SJCRH30 (cell line): ENCODE data around the gene PLOD3. TPM values are rescaled to one million over a fixed set of nuclear protein-coding genes. Genes with fewer than 3 reads are reported as not detected.

Source experiments
- DNase-seq, 2 experiments: peaks; one replicate each; pipeline ENCODE4 v3.0.0-alpha.2; 2015 to 2020
- H3K27ac ChIP-seq: fragments of 250-450 bp; sonication (Bioruptor Pico); 2 replicates; pipeline ENCODE4 v1.5.1; 2020; ENCODE audit warnings: mild to moderate bottlenecking, moderate library complexity
- H3K27me3 ChIP-seq: fragments of 250-450 bp; sonication (Bioruptor Pico); 2 replicates; pipeline ENCODE4 v1.5.1; 2020; ENCODE audit warnings: mild to moderate bottlenecking, moderate library complexity
- H3K36me3 ChIP-seq: fragments of 250-450 bp; sonication (Bioruptor Pico); 2 replicates; pipeline ENCODE4 v1.5.1; 2020; ENCODE audit warnings: mild to moderate bottlenecking, moderate library complexity
- H3K4me1 ChIP-seq: fragments of 250-450 bp; sonication (Bioruptor Pico); 2 replicates; pipeline ENCODE4 v1.5.1; 2020; ENCODE audit warnings: mild to moderate bottlenecking, moderate library complexity
- H3K4me3 ChIP-seq: fragments of 250-450 bp; sonication (Bioruptor Pico); 2 replicates; pipeline ENCODE4 v1.5.1; 2020; ENCODE audit warnings: mild to moderate bottlenecking, moderate library complexity
- H3K9me3 ChIP-seq: fragments of 250-450 bp; sonication (Bioruptor Pico); replicated peaks from 2 replicates; pipeline ENCODE4 v1.5.1; 2020; ENCODE audit warnings: mild to moderate bottlenecking, moderate library complexity
- total RNA-seq: library from RNA; depleted of rRNA; stranded (reverse); fragments of >200 nt; shearing (Covaris generic); gene quantifications from 2 replicates; pipeline ENCODE4 v1.2.3, GENCODE V29; 2014; rRNA removed

PLOD3 gene
- total RNA-seq, 1 experiment from 2014 or later, result 53.0 TPM

DNA sequence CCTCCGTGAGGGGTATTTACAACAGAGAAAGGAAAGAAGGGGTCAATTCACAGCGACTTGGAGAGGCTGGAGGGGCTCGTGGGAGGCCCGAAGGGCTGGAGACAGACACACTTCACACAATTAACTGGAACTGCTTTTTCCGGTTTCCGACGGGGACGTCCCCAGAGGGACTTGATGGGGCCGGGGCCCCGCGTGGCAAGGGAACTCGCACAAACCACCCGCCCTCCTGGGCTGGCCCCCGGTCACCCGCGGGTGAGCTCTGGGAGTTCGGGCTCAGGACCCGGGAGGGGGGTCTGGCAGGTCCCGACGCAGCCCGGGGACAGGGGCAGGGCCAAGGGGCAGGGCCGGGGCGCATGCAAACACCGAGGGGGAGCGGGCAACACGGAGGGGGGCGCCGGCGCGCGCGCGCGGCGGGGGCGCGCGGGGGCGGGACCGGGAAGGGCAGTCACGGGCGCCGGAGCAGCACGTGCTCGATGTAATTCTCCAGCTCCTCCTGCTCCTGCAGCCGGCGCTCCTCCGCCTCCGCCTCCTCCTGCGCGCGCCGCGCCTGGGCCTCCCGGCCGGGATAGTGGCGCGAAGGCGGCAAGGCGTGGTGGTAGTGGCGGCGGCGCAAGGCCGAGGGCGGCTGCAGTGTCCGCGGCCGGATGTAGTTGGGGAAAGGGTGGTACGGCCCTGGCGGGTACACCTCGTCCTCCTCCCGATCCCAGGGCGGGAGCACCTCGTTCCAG, 54.7 kb downstream of the PLOD3 start:
- Histone ChIP-seq H3K4me3 (peak overlapping the region; percentile 60), H3K27me3 (no peaks in the 10 kb centered on the region), H3K9me3 (no peaks in the 10 kb centered on the region), H3K27ac (peak overlapping the region; percentile 33; the same call in 1 of the 2 replicates), H3K36me3 (no peaks in the 10 kb centered on the region), H3K4me1 (peaks cover 3% of the 10 kb centered on the region; the same call in 1 of the 2 replicates)
- peak; percentile 68 to 69 for DNase-seq

DNA sequence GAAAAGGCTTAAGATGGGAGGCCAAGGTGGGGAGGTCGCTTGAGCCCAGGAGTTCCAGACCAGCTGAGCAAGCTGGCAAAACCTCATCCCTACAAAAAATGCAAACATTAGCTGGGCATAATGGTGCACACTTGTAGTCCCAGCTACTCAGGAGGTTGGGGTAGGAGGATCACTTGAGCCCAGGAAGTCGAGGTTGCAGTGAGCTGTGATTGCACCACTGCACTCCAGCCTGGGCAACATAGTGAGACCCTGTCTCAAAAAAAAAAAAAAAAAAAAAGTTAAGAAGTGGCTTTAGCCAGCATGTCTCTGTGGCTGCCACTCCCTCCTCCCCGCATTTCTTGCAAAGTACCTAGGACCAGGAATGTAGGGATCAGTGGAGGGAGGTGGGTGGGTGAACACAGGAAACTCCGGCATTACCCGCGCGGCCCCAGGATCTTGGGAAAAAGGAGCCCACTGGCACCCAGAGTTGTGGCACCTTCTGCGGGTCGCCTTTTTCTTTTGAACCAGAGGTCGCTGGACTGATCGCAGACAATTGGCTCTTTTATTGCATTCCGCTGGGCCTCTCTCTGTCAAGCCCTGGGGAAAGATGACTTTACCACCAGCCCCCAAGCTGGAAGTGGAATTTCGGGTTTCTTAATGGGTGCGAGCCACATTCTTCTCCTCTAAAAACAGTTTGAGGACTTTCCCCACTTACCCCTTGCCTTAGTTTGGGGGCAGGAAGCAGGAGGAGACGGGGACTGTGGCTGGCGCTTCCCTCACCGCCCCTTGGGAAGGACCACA, 55.5 kb downstream of the PLOD3 start:
- no peaks in the 10 kb centered on the region for H3K9me3 ChIP-seq
- no peaks in the 10 kb centered on the region for H3K36me3 ChIP-seq
- DNase-seq, result no peak
- H3K27me3 ChIP-seq, result no peaks in the 10 kb centered on the region
- H3K27ac ChIP-seq, result peak overlapping the region; percentile 33; the same call in 1 of the 2 replicates
- peak overlapping the region; percentile 60; the same call in 1 of the 2 replicates for H3K4me3 ChIP-seq
- H3K4me1 ChIP-seq, result peaks cover 3% of the 10 kb centered on the region; the same call in 1 of the 2 replicates

DNA sequence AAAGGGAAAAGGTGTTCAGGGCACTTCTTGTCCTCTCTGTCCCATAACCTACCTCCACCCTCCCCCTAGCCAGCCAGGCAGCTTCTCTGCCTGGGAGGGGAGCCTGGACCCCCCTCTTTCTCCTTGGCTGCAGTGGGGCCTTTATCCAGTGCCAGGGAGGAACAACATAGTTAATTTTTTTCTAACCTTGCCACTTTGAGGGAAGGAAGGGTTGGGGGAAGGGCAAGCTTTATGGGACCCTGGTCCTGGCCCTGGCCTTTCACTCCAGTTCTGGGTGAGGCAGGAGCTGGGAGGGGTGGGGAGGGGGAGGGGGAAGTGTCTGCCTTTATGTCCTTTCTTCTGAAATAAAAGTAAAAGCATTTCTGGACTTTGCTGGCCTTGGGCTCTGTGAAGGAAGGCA, 56.5 kb downstream of the PLOD3 start:
- no peaks in the 10 kb centered on the region for H3K27me3 ChIP-seq
- H3K4me3 ChIP-seq, result no peak overlapping the region
- H3K9me3 ChIP-seq, result no peaks in the 10 kb centered on the region
- no peaks in the 10 kb centered on the region for H3K36me3 ChIP-seq
- DNase-seq, result no peak
- H3K4me1 ChIP-seq, result peaks cover 3% of the 10 kb centered on the region; the same call in 1 of the 2 replicates
- H3K27ac ChIP-seq, result no peak overlapping the region

DNA sequence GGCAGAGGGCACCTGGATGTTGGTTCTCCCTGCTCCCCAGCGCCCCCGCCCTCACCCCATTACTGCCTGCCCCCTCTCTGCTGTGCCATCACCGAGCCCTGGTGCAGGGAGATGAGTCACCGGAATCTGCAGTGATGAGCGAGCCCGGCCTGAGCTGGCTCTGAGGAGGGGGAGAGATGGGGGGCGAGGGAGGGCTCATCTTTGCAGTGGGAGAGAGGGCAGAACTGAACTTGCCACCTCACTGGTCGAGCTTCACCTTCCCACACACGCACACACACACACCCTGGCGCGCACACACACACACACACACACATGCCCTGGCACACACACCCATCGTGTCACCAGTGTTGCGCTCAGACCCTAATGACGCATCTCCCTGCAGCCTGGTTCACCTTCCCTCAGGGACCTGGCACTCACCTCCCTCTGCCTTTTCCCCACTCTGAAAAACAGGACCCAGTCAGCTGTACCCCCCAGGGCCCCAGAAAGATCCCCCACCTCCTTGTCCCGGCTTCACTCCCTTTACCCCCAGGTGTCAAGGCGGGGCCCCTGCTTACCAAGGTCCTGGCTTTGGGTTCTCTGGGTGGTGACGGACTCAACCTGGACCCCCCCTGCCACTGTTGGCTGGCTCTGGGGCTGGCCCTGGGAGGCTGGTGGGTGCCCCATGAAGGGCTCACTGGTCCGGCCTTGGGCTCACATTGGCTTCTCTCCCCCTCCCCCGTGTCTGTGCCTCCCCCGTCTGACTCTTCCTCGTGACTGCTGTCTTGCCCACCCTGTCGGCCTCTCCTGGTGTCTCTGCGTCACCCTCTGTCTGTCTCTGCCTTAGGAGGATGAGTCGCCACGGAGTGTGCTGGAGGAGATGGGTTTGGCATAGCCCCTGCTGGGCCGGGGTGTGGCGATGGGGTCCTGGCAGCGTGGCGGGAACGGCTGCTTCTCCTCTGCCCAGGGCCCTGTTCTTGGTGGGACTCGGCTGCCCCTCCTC, 57.4 kb downstream of the PLOD3 start:
- Histone ChIP-seq H3K9me3 (no peaks in the 10 kb centered on the region), H3K36me3 (no peaks in the 10 kb centered on the region), H3K27me3 (no peaks in the 10 kb centered on the region), H3K27ac (no peak overlapping the region), H3K4me1 (peaks cover 6% of the 10 kb centered on the region; the same call in 1 of the 2 replicates), H3K4me3 (no peak overlapping the region)
- no peak for DNase-seq

DNA sequence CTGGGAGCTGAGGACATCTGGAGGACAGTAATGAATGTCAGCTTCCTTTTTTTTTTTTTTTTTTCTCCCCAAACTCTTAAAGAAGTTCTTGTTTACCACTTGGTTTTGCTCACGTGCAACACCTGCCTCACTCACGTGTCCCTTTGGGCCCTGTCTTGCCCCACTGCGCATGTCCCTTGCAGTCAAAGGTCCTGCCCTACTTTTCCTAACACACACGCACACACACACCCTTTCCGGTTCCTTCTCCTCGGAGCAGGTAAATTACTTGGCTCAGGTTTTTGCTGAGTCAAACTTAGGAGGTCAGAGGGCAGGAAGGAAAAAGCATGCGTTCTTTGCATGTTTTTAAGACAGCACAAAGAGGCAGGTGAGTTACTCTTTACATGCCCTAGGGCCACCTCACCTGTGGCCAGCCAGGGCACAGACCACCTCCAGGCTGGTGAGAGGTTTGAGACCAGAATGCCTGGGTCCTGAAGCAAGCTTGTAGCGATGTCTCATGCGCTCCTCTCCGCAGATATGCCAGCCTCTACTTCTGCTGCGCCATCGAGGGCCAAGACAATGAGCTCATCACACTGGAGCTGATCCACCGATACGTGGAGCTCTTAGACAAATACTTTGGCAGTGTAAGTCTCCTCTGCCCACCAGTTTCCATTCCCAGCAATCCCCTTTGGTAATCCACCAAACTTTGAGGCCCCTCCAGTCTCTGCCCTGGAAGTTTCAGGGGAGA, 60.4 kb downstream of the PLOD3 start:
- H3K27me3 ChIP-seq, result 0 out of 2 replicates have a peak, but pooled peaks cover 3% of the 10 kb centered on the region
- no peak for DNase-seq
- peaks cover 3% of the 10 kb centered on the region; the same call in 1 of the 2 replicates for H3K4me1 ChIP-seq
- no peak overlapping the region for H3K27ac ChIP-seq
- no peaks in the 10 kb centered on the region for H3K36me3 ChIP-seq
- H3K4me3 ChIP-seq, result no peak overlapping the region
- no peaks in the 10 kb centered on the region for H3K9me3 ChIP-seq

DNA sequence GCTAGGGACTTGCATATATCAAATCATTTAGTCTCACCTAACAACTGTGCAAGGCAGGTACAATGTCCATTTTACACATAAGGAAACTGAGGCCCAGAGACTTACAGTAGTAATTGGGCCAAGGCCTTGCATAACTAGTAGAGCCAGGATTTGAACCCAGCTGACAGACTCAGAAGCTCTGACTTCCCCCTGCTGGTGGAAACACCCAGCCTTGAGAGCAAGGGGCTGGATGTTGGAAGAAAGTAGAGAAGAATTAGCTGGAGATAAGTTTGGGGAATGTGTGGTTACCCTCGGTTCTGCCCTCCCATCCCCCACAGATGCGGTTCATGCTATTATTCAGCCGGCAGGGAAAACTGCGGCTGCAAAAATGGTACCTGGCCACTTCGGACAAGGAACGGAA, 61.1 kb downstream of the PLOD3 start:
- Histone ChIP-seq H3K9me3 (no peaks in the 10 kb centered on the region), H3K27ac (no peak overlapping the region), H3K27me3 (0 out of 2 replicates have a peak, but pooled peaks cover 5% of the 10 kb centered on the region), H3K4me1 (peaks cover 3% of the 10 kb centered on the region; the same call in 1 of the 2 replicates), H3K36me3 (no peaks in the 10 kb centered on the region), H3K4me3 (no peak overlapping the region)
- DNase-seq, result no peak

Other genes with a start within 250 kb of the PLOD3 start
- gene MUC12, start 248.0 kb downstream of the PLOD3 start, total RNA-seq, result 1.2 and 2.1 TPM in 2 replicates
- not detected in 2 replicates for gene MUC17, start 197.5 kb downstream of the PLOD3 start, total RNA-seq
- 6.7 and 8.3 TPM in 2 replicates for gene TRIM56, start 132.1 kb downstream of the PLOD3 start, total RNA-seq
- gene SERPINE1, start 90.5 kb downstream of the PLOD3 start, total RNA-seq, result 1.2 and 1.7 TPM in 2 replicates
- gene AP1S1, start 63.1 kb downstream of the PLOD3 start, total RNA-seq, result 89.2 and 98.3 TPM in 2 replicates
- gene VGF, start 52.0 kb downstream of the PLOD3 start, total RNA-seq, result 0.10 and 0.18 TPM in 2 replicates
- gene NAT16, start 37.3 kb downstream of the PLOD3 start, total RNA-seq, result not detected in 2 replicates
- not detected in 2 replicates for gene MOGAT3, start 16.5 kb downstream of the PLOD3 start, total RNA-seq
- 67.0 and 77.8 TPM in 2 replicates for gene ZNHIT1, start 584 bp upstream of the PLOD3 start, total RNA-seq
- 4.3 and 6.4 TPM in 2 replicates for gene CLDN15, start 20.2 kb upstream of the PLOD3 start, total RNA-seq
- 64.1 and 91.2 TPM in 2 replicates for gene FIS1, start 27.5 kb upstream of the PLOD3 start, total RNA-seq
- gene IFT22, start 104.2 kb upstream of the PLOD3 start, total RNA-seq, result 29.6 and 33.8 TPM in 2 replicates
- gene COL26A1, start 145.3 kb upstream of the PLOD3 start, total RNA-seq, result 0.05 and 0.10 TPM in 2 replicates